AG20443 (cell line): ENCODE results near the gene TNPO1.

Experiments
- DNase-seq: peaks from one replicate; pipeline ENCODE4 v3.0.0; 2012; ENCODE audit warnings: low spot score, mixed read lengths

Gene TNPO1

GRCh38 chr5:72818866-72819534 lies 2.5 kb downstream of the TNPO1 start:
- peak; percentile 45 for DNase-seq

GRCh38 chr5:72821776-72822175 lies 5.3 kb downstream of the TNPO1 start:
- DNase-seq: no peak

- DNase-seq: no peak
These were observed 6.5 kb downstream of the TNPO1 start for GRCh38 chr5:72822944-72823343.

GRCh38 chr5:72829707-72830106 lies 13.2 kb downstream of the TNPO1 start:
- DNase-seq: no peak

GRCh38 chr5:72830362-72830761 lies 13.9 kb downstream of the TNPO1 start:
- DNase-seq: no peak

GRCh38 chr5:72831685-72832084 lies 15.2 kb downstream of the TNPO1 start:
- DNase-seq: no peak

GRCh38 chr5:72834924-72835323 lies 18.5 kb downstream of the TNPO1 start:
- DNase-seq: no peak

- DNase-seq: no peak
These were observed 19.2 kb downstream of the TNPO1 start for GRCh38 chr5:72835633-72836032.

GRCh38 chr5:72836810-72837209 lies 20.3 kb downstream of the TNPO1 start:
- no peak for DNase-seq

- DNase-seq: no peak
These were observed 21.1 kb downstream of the TNPO1 start for GRCh38 chr5:72837524-72838096.

GRCh38 chr5:72840041-72840440 lies 23.6 kb downstream of the TNPO1 start:
- no peak for DNase-seq

- DNase-seq: peak; percentile 14
These were observed 25.5 kb downstream of the TNPO1 start for GRCh38 chr5:72841756-72842535.

- DNase-seq: peak; percentile 30
These were observed 26.4 kb downstream of the TNPO1 start for GRCh38 chr5:72842816-72843215.

- no peak for DNase-seq
These were observed 27.8 kb downstream of the TNPO1 start for GRCh38 chr5:72844218-72844603.

- peak; percentile 11 for DNase-seq
These were observed 29.4 kb downstream of the TNPO1 start for GRCh38 chr5:72845889-72846288.

- no peak for DNase-seq
These were observed 30.0 kb downstream of the TNPO1 start for GRCh38 chr5:72846483-72846882.

- no peak for DNase-seq
These were observed 31.0 kb downstream of the TNPO1 start for GRCh38 chr5:72847439-72847838.

GRCh38 chr5:72847989-72848473 lies 31.6 kb downstream of the TNPO1 start:
- peak; percentile 91 for DNase-seq

GRCh38 chr5:72848474-72849428 lies 32.3 kb downstream of the TNPO1 start:
- DNase-seq: peak; percentile 73

GRCh38 chr5:72849546-72849945 lies 33.1 kb downstream of the TNPO1 start:
- no peak for DNase-seq

GRCh38 chr5:72850113-72850512 lies 33.7 kb downstream of the TNPO1 start:
- no peak for DNase-seq

GRCh38 chr5:72852356-72852755 lies 35.9 kb downstream of the TNPO1 start:
- no peak for DNase-seq
